Activated T-cell treated with anti-CD3 and anti-CD28 coated beads for 4 hours (primary cell): ENCODE results near the gene STAMBP.
A peak's percentile ranks its signal among the peaks of the same experiment; 100 is the strongest.

Experiments
- DNase-seq: peaks from one replicate; pipeline ENCODE4 v3.0.0-alpha.2; 2020

Gene STAMBP

GRCh38 chr2:73908689-73909652 is 80.2 kb downstream of the STAMBP start:
- DNase-seq: no peak

- DNase-seq: no peak
Measured at GRCh38 chr2:73910873-73911547, 82.2 kb downstream of the STAMBP start.

- DNase-seq: no peak
Measured at GRCh38 chr2:73911548-73912208, 82.9 kb downstream of the STAMBP start.

- no peak for DNase-seq
Measured at GRCh38 chr2:73913414-73914054, 84.8 kb downstream of the STAMBP start.

- no peak for DNase-seq
Measured at GRCh38 chr2:73914667-73915066, 85.9 kb downstream of the STAMBP start.

GRCh38 chr2:73915437-73915993 is 86.8 kb downstream of the STAMBP start:
- no peak for DNase-seq

GRCh38 chr2:73916666-73917065 is 87.9 kb downstream of the STAMBP start:
- DNase-seq: no peak

GRCh38 chr2:73917296-73917695 is 88.5 kb downstream of the STAMBP start:
- no peak for DNase-seq

GRCh38 chr2:73917696-73918207 is 89.0 kb downstream of the STAMBP start:
- DNase-seq: no peak

GRCh38 chr2:73918856-73919255 is 90.1 kb downstream of the STAMBP start:
- DNase-seq: no peak

- no peak for DNase-seq
Measured at GRCh38 chr2:73919596-73920228, 91.0 kb downstream of the STAMBP start.

- peak; percentile 17 for DNase-seq
Measured at GRCh38 chr2:73920577-73921545, 92.1 kb downstream of the STAMBP start.

GRCh38 chr2:73921581-73921980 is 92.8 kb downstream of the STAMBP start:
- no peak for DNase-seq

- DNase-seq: no peak
Measured at GRCh38 chr2:73922681-73923080, 93.9 kb downstream of the STAMBP start.
